Fibroblast of skin of right biceps (primary cell): ENCODE results near the gene SLK.

Experiments
- DNase-seq: peaks from one replicate; pipeline ENCODE4 v3.0.0-alpha.2; 2013

SLK gene

DNA sequence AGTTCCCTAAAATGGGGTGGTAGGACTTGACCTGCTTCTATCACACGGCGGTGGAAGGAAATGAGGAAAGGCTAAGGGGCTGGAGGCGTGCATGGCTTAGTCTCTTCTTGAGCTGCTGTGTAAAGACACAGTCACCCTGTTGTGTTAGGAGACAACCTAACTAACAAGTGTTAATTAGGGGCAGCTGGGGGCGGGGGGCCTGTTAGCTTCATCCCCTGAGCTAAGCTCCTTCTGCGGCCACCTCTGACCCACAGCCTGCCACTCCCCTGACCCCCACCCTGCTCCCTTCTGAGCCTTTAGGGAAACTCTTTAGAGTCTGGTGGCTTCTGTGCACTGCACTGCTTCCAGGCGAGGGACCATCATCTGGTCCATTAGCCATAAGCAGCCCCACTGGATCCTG, 90.8 kb downstream of the SLK start:
- no peak for DNase-seq

DNA sequence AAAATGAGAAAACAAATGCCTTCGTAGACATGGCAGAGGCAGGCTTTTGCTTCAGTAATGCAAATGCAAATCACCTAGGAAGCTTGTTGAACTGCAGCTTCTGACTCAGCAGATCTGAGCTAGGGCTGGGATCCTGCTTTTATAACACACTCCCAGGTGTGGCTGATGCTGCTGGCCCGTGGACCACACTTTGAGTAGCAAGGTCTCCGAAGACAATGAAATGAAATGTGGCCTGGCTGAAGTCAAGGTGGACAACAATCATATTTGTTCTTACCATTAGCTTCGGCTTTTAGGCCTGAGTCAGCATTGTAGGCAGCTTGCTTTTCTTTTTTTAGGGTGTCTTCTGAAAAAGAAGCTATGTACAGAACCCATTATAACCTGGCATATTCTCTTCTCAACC, 92.4 kb downstream of the SLK start:
- no peak for DNase-seq

GRCh38 chr10:104061196-104061595, 94.3 kb downstream of the SLK start:
- DNase-seq = no peak

- DNase-seq = no peak
These were observed 98.8 kb downstream of the SLK start for GRCh38 chr10:104065748-104066147.

DNA sequence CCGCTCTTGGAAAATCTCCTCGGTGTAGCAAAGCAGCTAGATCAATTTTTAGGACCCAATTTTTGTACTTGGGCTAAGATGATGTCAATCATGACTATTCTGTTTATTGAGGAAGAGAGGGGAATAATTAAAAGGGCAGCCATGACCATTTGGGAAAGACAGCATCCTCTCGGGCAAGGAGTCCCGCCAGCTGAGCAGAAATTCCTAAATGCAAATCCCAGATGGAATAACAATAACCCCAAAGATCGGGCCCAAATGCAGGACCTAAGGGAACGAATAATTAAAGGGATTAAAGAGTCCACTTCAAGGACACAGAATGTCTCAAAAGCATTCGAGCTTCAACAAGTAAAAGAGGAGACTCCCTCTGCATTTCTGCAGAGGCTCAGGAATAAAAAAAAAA, 100.0 kb downstream of the SLK start:
- DNase-seq = no peak

DNA sequence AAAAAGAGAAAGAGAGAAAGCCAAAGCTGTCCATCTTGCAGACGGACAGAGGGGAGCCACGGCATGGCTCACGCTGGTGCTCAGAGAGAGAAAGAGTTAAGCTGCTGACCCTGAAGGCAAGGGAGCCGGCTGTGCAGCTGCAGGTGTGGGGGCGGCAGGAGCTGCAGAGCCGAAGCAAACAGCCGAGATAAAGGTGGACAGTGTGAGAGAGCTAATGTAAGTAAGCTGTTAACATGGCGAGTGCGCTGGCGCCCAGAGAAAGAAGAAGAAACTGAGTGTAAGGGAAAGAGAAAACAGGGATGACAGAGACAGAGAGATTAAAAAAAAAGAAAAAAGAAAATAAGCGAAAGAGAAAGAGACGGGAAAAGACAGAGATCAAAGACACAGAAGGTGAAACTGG, 100.6 kb downstream of the SLK start:
- DNase-seq = no peak

GRCh38 chr10:104069613-104070012, 102.7 kb downstream of the SLK start:
- no peak for DNase-seq

GRCh38 chr10:104072786-104073185, 105.8 kb downstream of the SLK start:
- DNase-seq = no peak

DNA sequence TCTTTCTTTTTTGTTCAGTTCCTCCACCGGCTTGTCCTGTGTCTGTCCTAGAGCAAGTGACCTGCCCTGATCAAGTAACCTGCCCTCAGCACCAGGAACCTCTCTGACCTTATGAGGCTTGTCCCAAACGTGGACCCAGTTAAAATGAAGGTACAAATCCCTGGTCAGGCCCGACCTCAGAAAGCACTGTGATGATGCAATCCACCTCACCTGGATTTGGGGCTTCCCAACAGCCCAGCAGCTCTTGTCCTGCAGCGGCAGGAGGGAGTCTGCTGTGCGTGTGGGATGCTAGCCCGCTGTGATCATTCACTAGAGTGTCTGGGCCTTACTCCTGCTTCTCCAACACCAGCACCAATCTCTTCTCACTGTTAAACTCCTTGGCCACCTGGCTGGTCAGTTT, 107.6 kb downstream of the SLK start:
- no peak for DNase-seq

DNA sequence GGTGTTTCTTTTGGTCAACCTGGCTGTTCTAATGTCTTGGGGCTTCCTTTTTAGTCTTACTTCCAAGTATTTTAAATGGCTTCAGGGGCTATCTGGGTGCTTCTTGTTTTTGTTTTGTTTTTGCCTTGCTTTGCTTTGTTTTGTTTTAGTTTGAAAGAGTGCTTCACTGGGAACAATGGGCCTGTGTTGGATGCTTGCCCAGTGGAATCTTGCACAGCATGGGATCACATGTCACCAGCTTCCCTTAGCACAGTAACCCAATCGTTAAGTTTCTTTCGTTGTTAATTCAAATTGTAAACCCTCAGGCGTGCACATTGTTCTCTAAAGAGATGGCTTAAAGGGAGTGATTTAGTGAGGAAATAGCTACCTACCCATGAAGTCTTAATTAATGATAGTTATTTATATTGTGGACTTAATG, 109.8 kb downstream of the SLK start:
- DNase-seq = no peak

DNA sequence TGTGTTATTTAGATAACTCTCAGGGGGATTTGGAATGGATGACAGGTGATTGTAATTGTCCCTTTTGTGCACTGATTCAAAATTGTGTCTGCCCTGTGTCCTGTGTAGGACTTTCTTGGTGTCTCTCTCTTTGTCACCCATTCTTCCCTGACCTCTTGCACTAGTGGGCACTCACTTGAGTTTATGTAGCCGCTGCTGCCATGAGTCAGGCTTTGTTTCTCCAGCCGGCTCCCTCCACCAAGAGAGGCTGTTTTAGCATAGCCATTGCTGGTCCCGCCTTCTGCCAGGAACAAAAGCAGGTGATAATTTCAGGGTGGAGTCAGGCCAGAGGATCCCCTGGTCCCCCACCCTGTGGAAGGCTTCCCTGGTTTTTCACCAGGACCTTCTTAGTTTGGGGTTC, 110.3 kb downstream of the SLK start:
- DNase-seq = no peak

DNA sequence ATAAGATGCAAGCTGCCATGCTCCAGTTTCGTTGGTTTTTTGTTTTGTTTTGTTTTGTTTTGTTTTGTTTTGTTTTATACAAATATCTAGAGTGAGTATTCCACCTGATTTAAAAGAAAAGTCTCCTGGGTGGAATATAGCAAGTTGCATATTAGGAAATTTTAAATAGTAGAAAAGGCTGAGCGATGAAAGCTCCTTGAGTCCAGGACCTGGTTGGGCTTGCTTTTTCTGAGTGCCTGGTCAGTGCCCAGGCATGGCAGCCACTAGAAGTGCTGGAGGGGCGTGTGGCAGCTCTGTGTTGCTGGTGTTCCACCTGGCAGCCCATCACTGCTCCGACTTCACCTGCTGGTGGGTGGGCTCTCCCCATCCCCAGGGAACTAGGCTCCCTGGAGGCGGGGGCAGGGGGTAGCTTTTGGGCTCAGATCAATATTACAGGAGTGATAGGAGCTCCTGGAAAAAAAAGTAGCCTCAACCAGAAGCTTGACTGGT, 110.8 kb downstream of the SLK start:
- no peak for DNase-seq
